Right kidney (tissue), 1 donor: ENCODE measurements around the gene PADI1.

Source experiments
- DNase-seq: peaks from one replicate; pipeline ENCODE4 v3.0.0-alpha.2; 2016

PADI1 gene

GRCh38 chr1:17273096-17273495, 68.2 kb downstream of the PADI1 start:
- no peak for DNase-seq

- DNase-seq = no peak
Measured at GRCh38 chr1:17274186-17275170, 69.5 kb downstream of the PADI1 start.

GRCh38 chr1:17276568-17276967, 71.6 kb downstream of the PADI1 start:
- DNase-seq = no peak

GRCh38 chr1:17277511-17278159, 72.7 kb downstream of the PADI1 start:
- no peak for DNase-seq

- peak; percentile 13 for DNase-seq
Measured at GRCh38 chr1:17278996-17279830, 74.3 kb downstream of the PADI1 start.

GRCh38 chr1:17280436-17280835, 75.5 kb downstream of the PADI1 start:
- DNase-seq = no peak

- no peak for DNase-seq
Measured at GRCh38 chr1:17280894-17281293, 76.0 kb downstream of the PADI1 start.

GRCh38 chr1:17281775-17282181, 76.8 kb downstream of the PADI1 start:
- no peak for DNase-seq

GRCh38 chr1:17282836-17283235, 77.9 kb downstream of the PADI1 start:
- DNase-seq = no peak

- DNase-seq = no peak
Measured at GRCh38 chr1:17286646-17287045, 81.7 kb downstream of the PADI1 start.

- DNase-seq = no peak
Measured at GRCh38 chr1:17287130-17287776, 82.3 kb downstream of the PADI1 start.

GRCh38 chr1:17289721-17290120, 84.8 kb downstream of the PADI1 start:
- DNase-seq = no peak

- no peak for DNase-seq
Measured at GRCh38 chr1:17290553-17290952, 85.6 kb downstream of the PADI1 start.

GRCh38 chr1:17292299-17293160, 87.6 kb downstream of the PADI1 start:
- DNase-seq = no peak

GRCh38 chr1:17293681-17294425, 88.9 kb downstream of the PADI1 start:
- no peak for DNase-seq

- DNase-seq = no peak
Measured at GRCh38 chr1:17295292-17295691, 90.4 kb downstream of the PADI1 start.
